DOHH2 (cell line): ENCODE results near the gene HS3ST5.

Experiments
- EZH2phosphoT487 ChIP-seq: fragments of 200-600 bp; sonication (generic); IDR thresholded peaks from 2 replicates; pipeline ENCODE4 v1.6.1; 2017; ENCODE audit warnings: borderline replicate concordance, mild to moderate bottlenecking, antibody characterized with exemption, low read length, moderate library complexity, mixed read lengths
- TF ChIP-seq, protein P1 (sequence below): fragments of 200-600 bp; sonication (generic); IDR thresholded peaks from one replicate; pipeline ENCODE4 v1.5.1; 2014; ENCODE audit warnings: antibody characterized with exemption, mild to moderate bottlenecking, low read depth, low read length; ENCODE audit not compliant: poor library complexity, severe bottlenecking

DNA sequence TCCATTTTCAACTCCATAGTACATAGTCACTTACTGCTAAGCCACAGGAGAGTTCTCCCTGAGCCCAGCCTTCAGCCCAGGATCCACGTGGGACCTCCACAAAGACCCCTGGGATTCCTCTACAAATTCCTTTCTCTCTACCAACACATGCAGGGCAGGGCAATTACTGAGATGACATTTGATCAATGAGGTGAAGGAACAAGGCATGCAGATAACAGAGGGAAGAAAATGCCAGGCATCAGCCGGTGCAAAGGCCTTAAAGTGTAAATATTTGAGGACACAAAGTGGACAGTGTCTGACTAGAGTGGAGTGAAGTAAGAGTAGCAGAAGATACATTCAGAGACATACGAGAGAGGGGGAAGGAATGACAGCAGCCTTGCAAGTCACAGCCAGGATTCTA, 70.2 kb downstream of the HS3ST5 start:
- TF ChIP-seq, protein P1, sequence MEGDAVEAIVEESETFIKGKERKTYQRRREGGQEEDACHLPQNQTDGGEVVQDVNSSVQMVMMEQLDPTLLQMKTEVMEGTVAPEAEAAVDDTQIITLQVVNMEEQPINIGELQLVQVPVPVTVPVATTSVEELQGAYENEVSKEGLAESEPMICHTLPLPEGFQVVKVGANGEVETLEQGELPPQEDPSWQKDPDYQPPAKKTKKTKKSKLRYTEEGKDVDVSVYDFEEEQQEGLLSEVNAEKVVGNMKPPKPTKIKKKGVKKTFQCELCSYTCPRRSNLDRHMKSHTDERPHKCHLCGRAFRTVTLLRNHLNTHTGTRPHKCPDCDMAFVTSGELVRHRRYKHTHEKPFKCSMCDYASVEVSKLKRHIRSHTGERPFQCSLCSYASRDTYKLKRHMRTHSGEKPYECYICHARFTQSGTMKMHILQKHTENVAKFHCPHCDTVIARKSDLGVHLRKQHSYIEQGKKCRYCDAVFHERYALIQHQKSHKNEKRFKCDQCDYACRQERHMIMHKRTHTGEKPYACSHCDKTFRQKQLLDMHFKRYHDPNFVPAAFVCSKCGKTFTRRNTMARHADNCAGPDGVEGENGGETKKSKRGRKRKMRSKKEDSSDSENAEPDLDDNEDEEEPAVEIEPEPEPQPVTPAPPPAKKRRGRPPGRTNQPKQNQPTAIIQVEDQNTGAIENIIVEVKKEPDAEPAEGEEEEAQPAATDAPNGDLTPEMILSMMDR = no peak
- TF ChIP-seq EZH2phosphoT487 = no peak
